CD4-positive, CD25-positive, alpha-beta regulatory T cell (primary cell): ENCODE data around the gene SPDYE2. TPM values are rescaled to one million over a fixed set of nuclear protein-coding genes. Genes with fewer than 3 reads are reported as not detected.
"Not testable (repeated sequence)": the region's sequence is repeated elsewhere in the genome, so short reads cannot be mapped to it uniquely, and the experiment has no call there.

ENCODE experiments used
- ATAC-seq, 2 donors: fragments of 150-1000 bp; cut with Tn5 transposase; one replicate each; pipeline ENCODE4 v1.10.0; 2021; ENCODE audit warnings: low read depth in 2 of 2, moderate number of reproducible peaks in 2 of 2, moderate library complexity in 1 of 2
- DNase-seq, 3 donors: peaks; one replicate each; pipeline versions ENCODE4 v3.0.0 to v3.0.0-alpha.2; 2012 to 2022; ENCODE audit warnings: mixed read lengths in 1 of 3
- H3K27ac ChIP-seq: one replicate; pipeline ENCODE4 v1.7.0; 2013; ENCODE audit warnings: mild to moderate bottlenecking, low read length; ENCODE audit not compliant: insufficient read depth, poor library complexity, severe bottlenecking
- H3K27me3 ChIP-seq: one replicate; pipeline ENCODE4 v1.7.0; 2013; ENCODE audit warnings: low read length; ENCODE audit not compliant: control insufficient read depth, insufficient read depth
- H3K36me3 ChIP-seq: one replicate; pipeline ENCODE4 v1.7.0; 2013; ENCODE audit warnings: mild to moderate bottlenecking, low read length, moderate library complexity; ENCODE audit not compliant: control insufficient read depth, insufficient read depth
- H3K4me1 ChIP-seq: 2 replicates; pipeline ENCODE4 v1.7.0; 2013; ENCODE audit warnings: mild to moderate bottlenecking, low read length; ENCODE audit not compliant: insufficient read depth, control insufficient read depth, poor library complexity, severe bottlenecking
- H3K4me3 ChIP-seq: one replicate; pipeline ENCODE4 v1.7.0; 2013; ENCODE audit warnings: low read depth, mild to moderate bottlenecking, low read length, moderate library complexity
- H3K9me3 ChIP-seq, 2 experiments: 1 replicate in 1 of 2; 2 replicates in 1 of 2; pipeline ENCODE4 v1.7.0; 2013; ENCODE audit warnings: low read length in 2 of 2, mild to moderate bottlenecking in 1 of 2, moderate library complexity in 1 of 2; ENCODE audit not compliant: control insufficient read depth in 2 of 2
- H3K27ac Mint-ChIP-seq, 3 donors: one replicate each; pipeline ENCODE4 v1.8.0; 2020 to 2022; ENCODE audit warnings: mild to moderate bottlenecking in 3 of 3, mixed read lengths in 3 of 3, moderate library complexity in 2 of 3
- H3K27me3 Mint-ChIP-seq: one replicate; pipeline ENCODE4 v1.8.0; 2022; ENCODE audit warnings: mild to moderate bottlenecking, mixed read lengths
- H3K36me3 Mint-ChIP-seq: one replicate; pipeline ENCODE4 v1.8.0; 2020; ENCODE audit warnings: mixed read lengths
- H3K4me1 Mint-ChIP-seq, 4 donors: one replicate each; pipeline ENCODE4 v1.8.0; 2020 to 2022; ENCODE audit warnings: mixed read lengths in 4 of 4, mild to moderate bottlenecking in 1 of 4
- H3K4me3 Mint-ChIP-seq, 4 donors: one replicate each; pipeline ENCODE4 v1.8.0; 2020 to 2022; ENCODE audit warnings: mild to moderate bottlenecking in 4 of 4, mixed read lengths in 4 of 4, moderate library complexity in 3 of 4
- H3K9me3 Mint-ChIP-seq, 7 donors: one replicate each; pipeline ENCODE4 v1.8.0; 2020 to 2022; ENCODE audit warnings: mixed read lengths in 7 of 7, mild to moderate bottlenecking in 3 of 7, moderate library complexity in 2 of 7
- polyA plus RNA-seq, 4 donors: library from polyadenylated mRNA; unstranded; fragments of 300-500 nt; fragmentation: Illumina TruSeq; gene quantifications; one replicate each; pipeline ENCODE4 v1.2.3, GENCODE V29; 2021
- total RNA-seq: library from RNA; stranded (reverse); gene quantifications from one replicate; pipeline ENCODE4 v1.2.3, GENCODE V29; 2022

Gene SPDYE2, protein sequence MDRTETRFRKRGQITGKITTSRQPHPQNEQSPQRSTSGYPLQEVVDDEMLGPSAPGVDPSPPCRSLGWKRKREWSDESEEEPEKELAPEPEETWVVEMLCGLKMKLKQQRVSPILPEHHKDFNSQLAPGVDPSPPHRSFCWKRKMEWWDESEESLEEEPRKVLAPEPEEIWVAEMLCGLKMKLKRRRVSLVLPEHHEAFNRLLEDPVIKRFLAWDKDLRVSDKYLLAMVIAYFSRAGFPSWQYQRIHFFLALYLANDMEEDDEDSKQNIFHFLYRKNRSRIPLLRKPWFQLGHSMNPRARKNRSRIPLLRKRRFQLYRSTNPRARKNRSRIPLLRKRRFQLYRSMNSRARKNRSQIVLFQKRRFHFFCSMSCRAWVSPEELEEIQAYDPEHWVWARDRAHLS
- total RNA-seq (0.39 TPM), polyA plus RNA-seq (under 1 TPM; 0.19 to 0.66 (median 0.47) TPM)

DNA sequence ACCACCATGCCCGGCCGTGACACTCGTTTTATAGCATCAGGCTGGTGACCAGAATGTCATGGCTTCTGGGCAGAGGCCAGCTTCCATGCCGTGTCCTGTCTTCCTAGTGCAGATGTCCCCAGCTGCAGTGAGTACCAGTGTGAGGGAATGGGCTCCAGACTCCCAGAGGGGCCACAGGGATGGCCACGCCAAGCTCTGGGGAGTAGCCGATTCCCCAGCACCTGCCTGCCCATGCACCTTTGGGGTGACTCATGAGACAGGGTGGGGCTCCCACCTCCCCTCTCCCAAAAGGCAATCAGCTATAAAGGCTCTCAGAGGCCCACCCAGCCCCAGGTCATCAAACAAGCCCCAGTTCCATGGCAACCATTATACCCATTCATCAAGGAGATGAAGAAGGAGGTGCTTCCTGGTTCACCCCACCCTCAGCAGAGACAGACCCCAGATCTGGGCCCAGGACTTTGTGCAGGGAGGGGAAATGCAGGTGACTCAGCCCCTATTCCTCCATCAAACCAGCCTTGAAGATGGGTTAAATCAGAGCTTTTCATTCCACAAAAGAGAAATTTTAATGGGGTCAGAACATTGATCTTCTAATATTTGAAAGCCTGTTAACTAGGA is at the start of gene SPDYE2:
Gene SPDYE2, plus strand, starts transcription at position 419 of the 615 bp plus-strand sequence. CDS start 2,030 bp downstream, outside the sequence.
- H3K36me3 ChIP-seq, H3K27ac Mint-ChIP-seq: not testable (repeated sequence)

DNA sequence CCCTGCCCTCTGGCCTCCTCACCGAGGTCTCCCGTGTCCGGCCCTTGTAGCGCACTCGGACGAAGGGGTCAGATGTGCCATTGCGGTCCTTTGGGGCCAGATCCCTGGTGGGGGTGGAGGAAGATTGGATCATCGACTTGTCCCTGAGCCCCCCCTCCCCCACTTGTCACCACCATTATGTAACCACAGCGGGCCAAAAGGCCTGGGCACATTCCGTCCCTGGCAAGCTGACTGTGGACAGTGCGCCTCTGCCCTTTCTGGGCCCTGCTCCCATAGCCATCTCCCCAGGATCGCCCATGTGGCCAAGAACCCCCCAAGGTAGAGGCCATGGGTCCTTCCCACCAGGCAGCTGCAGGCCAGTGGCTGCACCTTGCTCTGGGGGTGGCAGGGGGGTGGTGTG is 47.9 kb upstream of the SPDYE2 start:
- H3K4me1 Mint-ChIP-seq, H3K9me3 Mint-ChIP-seq, H3K27ac Mint-ChIP-seq, H3K27me3 Mint-ChIP-seq, H3K4me3 Mint-ChIP-seq, H3K4me1 ChIP-seq, ATAC-seq, H3K27me3 ChIP-seq, DNase-seq, H3K9me3 ChIP-seq, H3K36me3 Mint-ChIP-seq, H3K27ac ChIP-seq, H3K36me3 ChIP-seq, H3K4me3 ChIP-seq: not testable (repeated sequence)

More for the DNA sequence above, at the start of gene SPDYE2:
- H3K4me1 ChIP-seq, H3K9me3 ChIP-seq, H3K27me3 ChIP-seq, H3K4me3 ChIP-seq, H3K36me3 Mint-ChIP-seq, H3K4me1 Mint-ChIP-seq, H3K4me3 Mint-ChIP-seq, DNase-seq, H3K9me3 Mint-ChIP-seq, H3K27me3 Mint-ChIP-seq, H3K27ac ChIP-seq, ATAC-seq: not testable (repeated sequence)

DNA sequence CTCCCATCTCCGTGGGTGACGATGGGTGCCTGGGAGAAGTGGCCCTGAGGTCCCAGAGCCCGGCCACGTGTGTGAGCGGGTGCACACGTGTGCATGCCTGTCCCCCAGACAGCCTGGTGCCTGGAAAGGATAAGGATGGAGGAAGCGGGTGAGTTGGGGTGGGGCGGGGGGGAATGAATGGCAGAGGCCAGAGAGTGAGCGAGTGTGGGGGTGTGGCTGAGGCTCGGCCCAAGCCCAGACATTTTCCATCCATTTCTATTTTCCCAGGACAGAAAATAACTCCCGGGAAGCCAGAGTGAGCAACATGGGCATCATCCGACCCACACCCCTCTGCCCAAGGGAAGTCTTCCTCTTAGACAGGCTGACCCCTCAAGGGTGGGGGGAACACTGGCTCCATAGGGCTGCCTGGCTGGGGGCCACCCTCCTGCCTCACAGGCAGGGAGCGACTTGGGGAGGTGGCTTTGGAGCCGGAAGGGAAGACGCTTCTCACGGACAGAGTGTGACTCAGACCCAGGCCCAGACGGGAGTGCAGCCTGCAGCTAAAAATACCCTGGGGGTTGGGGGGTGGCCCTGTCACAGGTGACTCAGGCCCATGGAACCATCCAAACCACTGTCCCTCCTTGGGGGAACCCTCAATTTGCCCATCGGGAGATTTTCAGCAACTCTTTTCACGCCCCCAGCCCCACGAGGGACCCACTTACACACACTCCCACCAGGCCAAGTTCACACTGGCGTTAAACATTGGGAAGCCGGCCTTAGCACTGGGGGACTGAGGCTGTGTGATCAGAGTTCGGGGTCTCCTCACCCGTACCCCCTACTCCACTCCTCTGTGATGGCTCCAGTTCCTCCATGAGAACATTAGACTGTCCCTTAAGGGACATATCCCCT is 45.5 kb upstream of the SPDYE2 start:
- H3K4me1 ChIP-seq, DNase-seq, H3K27ac ChIP-seq, H3K4me1 Mint-ChIP-seq, H3K27me3 Mint-ChIP-seq, H3K36me3 ChIP-seq, H3K9me3 ChIP-seq, H3K27me3 ChIP-seq, H3K36me3 Mint-ChIP-seq, H3K4me3 Mint-ChIP-seq, H3K4me3 ChIP-seq, H3K9me3 Mint-ChIP-seq, H3K27ac Mint-ChIP-seq: not testable (repeated sequence)
- ATAC-seq = peak in 1 of 2 donors; percentile 9

DNA sequence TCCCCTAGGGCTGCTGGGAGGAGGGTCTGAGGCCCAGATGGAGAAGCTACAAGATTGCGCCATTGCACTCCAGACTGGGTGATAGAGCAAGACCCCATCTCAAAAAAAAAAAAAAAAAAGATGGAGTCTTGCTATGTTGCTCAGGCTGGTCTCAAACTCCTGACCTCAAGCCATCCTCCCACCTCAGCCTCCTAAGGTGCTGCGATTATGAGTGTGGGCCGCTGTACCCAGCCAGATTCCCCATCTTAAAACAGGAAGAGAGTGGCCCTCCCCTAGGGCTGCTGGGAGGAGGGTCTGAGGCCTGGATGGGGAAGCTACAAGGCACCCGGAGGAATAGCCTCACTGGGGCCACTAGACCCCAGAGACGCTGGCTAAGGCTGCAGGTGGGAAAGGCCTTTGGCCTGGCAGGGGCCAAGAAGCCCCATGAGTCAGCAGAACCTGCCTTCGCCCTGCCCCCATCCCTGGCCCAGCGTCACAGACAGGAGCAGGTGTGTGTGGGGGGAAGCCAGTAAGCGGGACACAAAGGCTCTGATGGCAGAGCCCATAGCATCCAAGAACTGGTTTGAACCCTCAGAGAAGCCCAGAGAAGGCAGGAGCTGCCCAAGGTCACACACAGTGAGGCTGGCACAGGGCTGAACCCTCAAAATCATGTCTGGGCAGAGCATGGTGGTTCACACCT is 43.5 kb upstream of the SPDYE2 start:
- not testable (repeated sequence) for H3K9me3 Mint-ChIP-seq, H3K36me3 ChIP-seq, ATAC-seq, H3K9me3 ChIP-seq, H3K4me3 Mint-ChIP-seq, H3K27ac Mint-ChIP-seq, H3K4me1 Mint-ChIP-seq, H3K27ac ChIP-seq, H3K27me3 Mint-ChIP-seq, H3K4me1 ChIP-seq, H3K36me3 Mint-ChIP-seq, H3K27me3 ChIP-seq, H3K4me3 ChIP-seq, DNase-seq

DNA sequence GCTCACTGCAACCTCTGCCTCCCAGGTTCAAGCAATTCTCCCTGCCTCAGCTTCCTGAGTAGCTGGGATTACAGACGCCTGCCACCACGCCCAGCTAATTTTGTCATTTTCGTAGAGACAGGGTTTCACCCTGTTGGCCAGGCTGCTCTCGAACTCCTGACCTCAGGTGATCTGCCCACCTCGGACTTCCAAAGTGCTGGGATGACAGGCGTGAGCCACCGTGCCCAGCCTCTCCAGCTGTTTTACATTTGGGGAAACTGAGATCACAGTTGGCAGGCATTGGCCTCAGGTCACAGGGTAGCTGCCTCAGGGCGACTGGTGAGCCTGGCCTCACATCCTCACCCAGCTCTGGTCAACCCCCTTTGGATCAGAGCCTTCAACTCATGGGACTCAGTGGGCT is 40.5 kb upstream of the SPDYE2 start:
- not testable (repeated sequence) for H3K36me3 Mint-ChIP-seq, ATAC-seq, H3K4me1 Mint-ChIP-seq

DNA sequence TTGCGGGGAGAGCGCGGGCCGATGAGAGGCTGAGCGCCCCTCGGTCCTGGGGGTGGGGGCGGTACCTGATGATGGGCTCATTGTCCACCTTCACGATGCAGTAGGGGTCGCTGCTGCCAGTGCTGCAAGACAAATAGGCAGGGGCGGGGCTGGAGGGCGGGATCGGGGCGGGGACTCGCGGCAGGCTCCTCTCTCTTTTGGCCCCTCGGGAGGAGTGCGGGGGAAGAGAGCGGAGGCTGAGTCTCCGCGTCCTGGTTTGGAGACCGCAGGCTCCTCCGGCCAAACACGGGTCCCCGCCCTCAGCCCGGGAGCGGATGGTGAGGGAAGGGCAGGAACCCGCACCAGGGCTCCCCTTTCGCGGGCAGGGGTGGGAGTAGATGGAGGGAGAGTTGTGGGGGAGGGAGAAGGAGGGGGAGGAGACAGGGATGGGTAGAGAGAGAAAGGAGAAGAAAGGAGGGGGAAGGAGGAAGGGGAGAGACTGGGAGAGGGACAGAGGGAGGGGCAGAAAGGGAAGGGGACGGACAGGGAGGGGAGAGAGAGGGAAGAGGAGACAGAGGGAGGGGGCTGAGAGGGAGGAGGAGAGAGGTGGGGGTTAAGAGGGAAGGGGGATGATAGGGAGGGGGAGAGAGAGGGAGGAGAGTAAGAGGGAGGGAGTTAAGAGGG is 39.0 kb upstream of the SPDYE2 start:
- not testable (repeated sequence) for H3K36me3 Mint-ChIP-seq, H3K27ac ChIP-seq, H3K9me3 ChIP-seq, H3K27ac Mint-ChIP-seq, H3K4me1 Mint-ChIP-seq, H3K9me3 Mint-ChIP-seq, DNase-seq, H3K36me3 ChIP-seq, H3K4me3 ChIP-seq, H3K27me3 ChIP-seq, H3K27me3 Mint-ChIP-seq, H3K4me1 ChIP-seq, H3K4me3 Mint-ChIP-seq
- peak; percentile 64 to 68 for ATAC-seq

More for the DNA sequence above, 40.5 kb upstream of the SPDYE2 start:
- H3K27ac ChIP-seq, H3K4me3 Mint-ChIP-seq, H3K9me3 Mint-ChIP-seq, H3K36me3 ChIP-seq, H3K27ac Mint-ChIP-seq, DNase-seq, H3K27me3 ChIP-seq, H3K9me3 ChIP-seq, H3K4me3 ChIP-seq, H3K4me1 ChIP-seq, H3K27me3 Mint-ChIP-seq: not testable (repeated sequence)

DNA sequence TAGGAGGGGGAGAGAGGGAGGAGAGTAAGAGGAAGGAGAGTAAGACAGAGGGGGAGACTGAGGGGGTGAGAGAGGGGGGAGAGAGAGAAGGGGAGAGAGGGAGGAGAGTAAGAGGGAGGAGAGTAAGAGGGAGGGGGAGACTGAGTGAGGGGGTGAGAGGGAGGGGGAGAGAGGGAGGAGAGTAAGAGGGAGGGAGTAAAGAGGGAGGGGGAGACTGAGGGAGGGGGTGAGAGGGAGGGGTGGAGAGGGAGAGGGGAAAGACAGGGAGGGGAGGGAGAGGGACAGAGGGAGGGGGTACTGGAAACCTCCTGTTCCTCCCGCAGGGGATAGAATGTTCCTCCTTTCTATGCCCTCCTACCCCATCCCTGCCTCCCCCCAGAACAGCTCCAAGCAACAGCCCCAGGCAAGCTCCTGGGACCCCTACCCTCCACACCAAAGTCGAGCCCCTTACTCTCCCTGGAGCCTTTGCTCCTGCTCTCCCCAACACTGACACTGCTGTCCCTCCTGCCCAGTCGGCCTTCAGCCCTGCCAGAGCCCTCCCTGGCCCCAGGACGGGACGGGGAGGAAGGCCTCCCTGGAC is 38.3 kb upstream of the SPDYE2 start:
- not testable (repeated sequence) for H3K9me3 ChIP-seq, H3K4me1 ChIP-seq, H3K36me3 Mint-ChIP-seq, H3K27me3 ChIP-seq, H3K27ac Mint-ChIP-seq, H3K27ac ChIP-seq, H3K4me1 Mint-ChIP-seq, H3K4me3 ChIP-seq, H3K4me3 Mint-ChIP-seq, H3K27me3 Mint-ChIP-seq, ATAC-seq, H3K9me3 Mint-ChIP-seq, H3K36me3 ChIP-seq
- DNase-seq = peak in 1 of 3 donors; percentile 28
